Suprapubic skin (tissue), 4 donors: Measurements from ENCODE around the gene TMEM235. TPM values are rescaled to one million over a fixed set of nuclear protein-coding genes. Genes with fewer than 3 reads are reported as not detected.

Source experiments
- DNase-seq, 2 donors: peaks; one replicate each; pipeline ENCODE4 v3.0.0-alpha.2; 2019; ENCODE audit warnings: low spot score in 2 of 2
- H3K27ac ChIP-seq: fragments of 200-600 bp; sonication (generic); one replicate; pipeline ENCODE4 v1.5.1; 2019
- H3K27me3 ChIP-seq: fragments of 200-600 bp; sonication (generic); one replicate; pipeline ENCODE4 v1.5.1; 2019
- H3K36me3 ChIP-seq: fragments of 200-600 bp; sonication (generic); one replicate; pipeline ENCODE4 v1.5.1; 2019
- H3K4me1 ChIP-seq: fragments of 200-600 bp; sonication (generic); one replicate; pipeline ENCODE4 v1.5.1; 2019
- H3K4me3 ChIP-seq: fragments of 200-600 bp; sonication (generic); one replicate; pipeline ENCODE4 v1.5.1; 2019; ENCODE audit warnings: mild to moderate bottlenecking
- H3K9me3 ChIP-seq: fragments of 200-600 bp; sonication (generic); one replicate; pipeline ENCODE4 v1.5.1; 2019
- EP300 ChIP-seq: sonication (generic); formaldehyde crosslinking; IDR thresholded peaks from one replicate; pipeline ENCODE4 v1.6.1; 2017; ENCODE audit warnings: antibody characterized with exemption
- POLR2A ChIP-seq, 2 donors: fragments of 450-650 bp; IDR thresholded peaks; one replicate each; pipeline ENCODE4 v1.6.1; 2017; ENCODE audit warnings: antibody characterized with exemption in 2 of 2, mild to moderate bottlenecking in 2 of 2, moderate library complexity in 2 of 2
- POLR2AphosphoS5 ChIP-seq, 3 donors: sonication (generic); formaldehyde crosslinking; IDR thresholded peaks; one replicate each; pipeline ENCODE4 v1.6.1; 2017; ENCODE audit warnings: antibody characterized with exemption in 3 of 3
- WGBS: methylation state at CpG from one replicate; pipeline ENCODE4 v1.1.5; 2018; 5-methylcytosine and 5-hydroxymethylcytosine counted together
- total RNA-seq, 4 donors: library from RNA; depleted of rRNA; stranded (reverse); fragments of >200 nt; gene quantifications; one replicate each; pipeline ENCODE4 v1.1.0, GENCODE V29; 2016
- TF ChIP-seq, protein P1 (sequence below), 2 donors: fragments of 200-600 bp in 1 of 2; fragments of 450-650 bp in 1 of 2; sonication (generic) in 1 of 2; IDR thresholded peaks; one replicate each; pipeline ENCODE4 v1.5.1; 2016 to 2019; ENCODE audit warnings: antibody characterized with exemption in 2 of 2, mild to moderate bottlenecking in 1 of 2, moderate library complexity in 1 of 2

Gene TMEM235
- total RNA-seq, 4 donors from 2014 or later, result not detected

GRCh38 chr17:78281249-78281845 is 49.9 kb downstream of the TMEM235 start:
- H3K27ac ChIP-seq, result no peak overlapping the region

GRCh38 chr17:78284146-78284545 is 52.7 kb downstream of the TMEM235 start:
- Histone ChIP-seq H3K4me1 (no peaks in the 10 kb centered on the region), H3K27ac (no peak overlapping the region), H3K36me3 (no peaks in the 10 kb centered on the region), H3K9me3 (no peaks in the 10 kb centered on the region), H3K4me3 (no peak overlapping the region), H3K27me3 (no peaks in the 10 kb centered on the region)
- TF ChIP-seq, protein P1, sequence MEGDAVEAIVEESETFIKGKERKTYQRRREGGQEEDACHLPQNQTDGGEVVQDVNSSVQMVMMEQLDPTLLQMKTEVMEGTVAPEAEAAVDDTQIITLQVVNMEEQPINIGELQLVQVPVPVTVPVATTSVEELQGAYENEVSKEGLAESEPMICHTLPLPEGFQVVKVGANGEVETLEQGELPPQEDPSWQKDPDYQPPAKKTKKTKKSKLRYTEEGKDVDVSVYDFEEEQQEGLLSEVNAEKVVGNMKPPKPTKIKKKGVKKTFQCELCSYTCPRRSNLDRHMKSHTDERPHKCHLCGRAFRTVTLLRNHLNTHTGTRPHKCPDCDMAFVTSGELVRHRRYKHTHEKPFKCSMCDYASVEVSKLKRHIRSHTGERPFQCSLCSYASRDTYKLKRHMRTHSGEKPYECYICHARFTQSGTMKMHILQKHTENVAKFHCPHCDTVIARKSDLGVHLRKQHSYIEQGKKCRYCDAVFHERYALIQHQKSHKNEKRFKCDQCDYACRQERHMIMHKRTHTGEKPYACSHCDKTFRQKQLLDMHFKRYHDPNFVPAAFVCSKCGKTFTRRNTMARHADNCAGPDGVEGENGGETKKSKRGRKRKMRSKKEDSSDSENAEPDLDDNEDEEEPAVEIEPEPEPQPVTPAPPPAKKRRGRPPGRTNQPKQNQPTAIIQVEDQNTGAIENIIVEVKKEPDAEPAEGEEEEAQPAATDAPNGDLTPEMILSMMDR (IDR thresholded peaks at IDR 0.05), result no peak
- TF ChIP-seq EP300 (no peak), POLR2AphosphoS5 (IDR thresholded peaks at IDR 0.05) (no peak), POLR2A (IDR thresholded peaks at IDR 0.05) (no peak)
- WGBS, result 64% methylated on average over 9 of the region's 10 CpGs
- DNase-seq, result no peak

More at GRCh38 chr17:78281249-78281845, 49.9 kb downstream of the TMEM235 start:
- DNase-seq, result no peak
- 87% methylated on average over 13 of the region's 17 CpGs for WGBS
- H3K4me1 ChIP-seq, result no peaks in the 10 kb centered on the region
- no peak for TF ChIP-seq EP300
- no peak for TF ChIP-seq POLR2AphosphoS5 (IDR thresholded peaks at IDR 0.05)
- TF ChIP-seq, protein P1 (IDR thresholded peaks at IDR 0.05), result no peak
- TF ChIP-seq POLR2A (IDR thresholded peaks at IDR 0.05), result no peak
- H3K36me3 ChIP-seq, result no peaks in the 10 kb centered on the region
- H3K27me3 ChIP-seq, result no peaks in the 10 kb centered on the region
- H3K9me3 ChIP-seq, result no peaks in the 10 kb centered on the region
- no peak overlapping the region for H3K4me3 ChIP-seq

DNA sequence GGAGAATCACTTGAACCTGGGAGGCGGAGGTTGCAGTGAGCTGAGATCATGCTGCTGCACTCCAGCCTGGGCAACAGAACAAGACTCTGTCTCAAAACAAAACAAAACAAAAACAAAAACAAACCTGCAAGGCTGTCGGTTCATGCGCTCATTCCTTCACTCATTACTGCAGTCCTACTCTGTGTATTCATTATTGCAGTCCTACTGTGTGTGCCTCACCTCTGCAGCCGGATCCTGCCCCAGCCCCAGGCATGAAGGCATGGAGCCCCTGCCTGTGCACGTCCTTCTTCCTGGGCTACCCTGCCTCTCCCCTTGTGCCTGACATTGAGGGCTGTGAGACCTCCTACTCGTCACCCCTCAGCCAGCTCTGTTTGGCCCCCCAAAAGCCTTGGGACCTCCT is 57.6 kb downstream of the TMEM235 start:
- no peaks in the 10 kb centered on the region for H3K9me3 ChIP-seq
- no peaks in the 10 kb centered on the region for H3K36me3 ChIP-seq
- H3K27me3 ChIP-seq, result no peaks in the 10 kb centered on the region
- no peak overlapping the region for H3K4me3 ChIP-seq
- 83% methylated on average over 6 of the region's 6 CpGs for WGBS
- no peak overlapping the region for H3K27ac ChIP-seq
- H3K4me1 ChIP-seq, result peaks cover 7% of the 10 kb centered on the region
- DNase-seq, result no peak
- no peak for TF ChIP-seq POLR2A (IDR thresholded peaks at IDR 0.05)
- no peak for TF ChIP-seq EP300
- TF ChIP-seq, protein P1 (IDR thresholded peaks at IDR 0.05), result no peak
- TF ChIP-seq POLR2AphosphoS5 (IDR thresholded peaks at IDR 0.05), result no peak

DNA sequence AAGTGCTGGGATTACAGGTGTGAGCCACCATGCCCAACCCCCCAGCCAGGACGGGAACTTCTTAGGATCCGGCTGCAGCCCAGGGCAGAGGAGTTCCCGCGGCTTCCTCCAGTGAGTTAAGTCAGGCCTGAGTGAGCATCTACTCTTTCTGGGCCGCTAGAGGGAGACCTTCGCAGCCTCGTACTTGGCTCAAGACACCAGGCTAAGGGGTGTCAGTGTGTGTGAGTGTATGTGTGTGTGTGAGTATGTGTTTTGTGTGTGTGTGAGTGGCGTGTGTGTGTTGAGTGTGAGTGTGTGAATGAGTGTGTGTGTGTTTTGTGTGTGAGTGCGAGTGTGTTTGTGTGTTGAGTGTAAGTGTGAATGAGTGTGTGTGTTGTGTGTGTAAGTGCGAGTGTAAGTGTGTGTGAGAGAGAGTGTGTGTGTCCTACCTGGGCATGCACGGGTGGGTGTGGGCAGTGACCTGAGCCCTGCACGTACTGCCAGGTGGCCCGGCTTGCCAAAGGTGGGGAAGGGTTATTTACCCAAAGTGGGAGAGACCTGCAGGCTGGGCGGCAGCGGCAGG is 58.5 kb downstream of the TMEM235 start:
- H3K27ac ChIP-seq, result no peak overlapping the region
- H3K4me1 ChIP-seq, result peaks cover 7% of the 10 kb centered on the region
- peak; percentile 85 to 86 for DNase-seq
- no peaks in the 10 kb centered on the region for H3K9me3 ChIP-seq
- H3K27me3 ChIP-seq, result no peaks in the 10 kb centered on the region
- no peaks in the 10 kb centered on the region for H3K36me3 ChIP-seq
- H3K4me3 ChIP-seq, result no peak overlapping the region
- TF ChIP-seq, protein P1 (IDR thresholded peaks at IDR 0.05), result peak; percentile 74 to 83
- no peak for TF ChIP-seq POLR2A (IDR thresholded peaks at IDR 0.05)
- TF ChIP-seq POLR2AphosphoS5 (IDR thresholded peaks at IDR 0.05), result peak in 1 of 3 donors; percentile 82
- TF ChIP-seq EP300, result no peak
- WGBS, result 28% methylated on average over 15 of the region's 15 CpGs

Other genes starting within 250 kb of the TMEM235 start
- 10 to 100 TPM; 27.9 to 48.8 (median 32.0) TPM for gene TMC6, start 102.9 kb upstream of the TMEM235 start, total RNA-seq
- gene TMC8, start 100.9 kb upstream of the TMEM235 start, total RNA-seq, result 1 to 10 TPM in 2 of 4 donors, under 1 TPM in 2; 0.36 to 6.4 (median 1.8) TPM
- gene C17orf99, start 85.2 kb upstream of the TMEM235 start, total RNA-seq, result 1 to 10 TPM in 3 of 4 donors, not detected in 1; 1.4 to 2.7 (median 2.1) TPM
- gene SYNGR2, start 63.0 kb upstream of the TMEM235 start, total RNA-seq, result 100 to 1,000 TPM; 127 to 139 (median 133) TPM
- gene TK1, start 44.6 kb upstream of the TMEM235 start, total RNA-seq, result 1 to 10 TPM; 1.0 to 9.1 (median 7.0) TPM
- 10 to 100 TPM; 43.9 to 78.3 (median 66.1) TPM for gene AFMID, start 44.3 kb upstream of the TMEM235 start, total RNA-seq
- 1 to 10 TPM; 3.7 to 9.6 (median 5.5) TPM for gene BIRC5, start 17.4 kb upstream of the TMEM235 start, total RNA-seq
- gene SOCS3, start 128.4 kb downstream of the TMEM235 start, total RNA-seq, result 100 to 1,000 TPM in 1 of 4 donors, 10 to 100 TPM in 3; 33.2 to 264 (median 60.9) TPM
- 10 to 100 TPM; 23.9 to 51.7 (median 34.2) TPM for gene PGS1, start 147.0 kb downstream of the TMEM235 start, total RNA-seq